HG02970 (cell line): ENCODE measurements around the gene RBM41.
"Not testable (repeated sequence)": the region's sequence is repeated elsewhere in the genome, so short reads cannot be mapped to it uniquely, and the experiment has no call there.

Experiments
- ATAC-seq: cut with Tn5 transposase; IDR thresholded peaks from one replicate; pipeline ENCODE4 v1.9.1; 2021; ENCODE audit warnings: mild to moderate bottlenecking, moderate library complexity, moderate number of reproducible peaks; ENCODE audit not compliant: unreplicated experiment, low FRiP score

The RBM41 gene

DNA sequence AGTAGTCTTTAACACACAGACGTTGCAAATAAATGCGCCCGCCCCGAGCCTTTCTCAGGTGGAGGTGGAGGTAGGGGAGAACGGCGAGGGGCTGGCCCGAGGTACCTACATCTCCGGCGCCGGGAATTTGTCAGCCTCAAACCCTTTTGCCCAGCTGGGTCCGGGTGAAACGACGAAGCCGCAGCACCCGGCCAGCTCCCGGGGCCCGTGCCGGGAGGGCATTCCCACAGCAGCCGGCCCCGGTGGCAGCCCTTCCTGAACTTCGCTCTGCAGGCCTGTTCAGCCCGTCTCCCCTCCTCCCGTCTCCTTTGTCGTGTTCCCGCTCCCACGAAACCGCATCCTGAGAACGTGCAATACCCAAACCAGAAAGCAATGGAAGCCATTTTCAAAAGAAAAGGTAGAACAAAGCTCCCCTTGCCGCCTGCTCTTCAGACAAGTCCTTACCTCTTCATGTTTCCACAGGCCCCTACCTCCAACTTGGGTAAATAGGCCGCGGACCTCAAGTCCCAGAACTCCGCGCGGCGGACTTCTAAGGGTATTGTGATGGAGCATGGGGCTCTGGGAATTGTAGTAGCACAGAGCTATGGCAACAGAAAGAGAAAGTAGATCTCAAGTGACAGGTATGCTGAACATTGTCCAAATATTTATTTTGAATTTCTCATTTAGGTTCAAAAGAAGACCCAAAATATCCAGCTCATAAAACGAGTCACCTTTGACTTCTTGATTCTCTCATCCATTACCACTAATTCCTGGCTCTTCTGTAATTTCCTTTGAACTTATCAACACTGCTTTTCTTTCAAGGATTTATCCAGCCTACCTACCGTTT, at the start of gene RBM41:
Gene RBM41 (minus strand): TSS at position 501 of the 826 bp plus-strand sequence. CDS start 49 bp downstream, at position 452.
- ATAC-seq, result peak; percentile 99

DNA sequence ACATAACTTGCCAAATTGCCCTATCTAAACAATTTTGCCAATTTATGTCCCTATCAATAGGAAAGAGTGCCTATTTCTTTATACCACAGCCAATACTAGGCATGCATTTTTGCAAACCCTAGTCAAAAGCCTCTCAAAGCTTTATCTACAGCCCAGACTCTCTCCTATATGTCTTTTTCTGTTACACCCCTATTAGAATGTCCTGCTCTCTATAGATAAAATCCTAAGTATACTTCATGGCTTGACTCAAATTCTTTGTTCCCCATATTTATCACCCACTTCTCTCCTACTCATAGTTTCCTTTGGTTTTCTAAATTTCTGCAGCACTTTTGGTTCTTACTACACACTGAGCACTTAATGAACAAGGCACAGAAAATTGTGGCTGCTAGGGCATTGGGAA, 49.6 kb upstream of the RBM41 start:
- ATAC-seq, result no peak

DNA sequence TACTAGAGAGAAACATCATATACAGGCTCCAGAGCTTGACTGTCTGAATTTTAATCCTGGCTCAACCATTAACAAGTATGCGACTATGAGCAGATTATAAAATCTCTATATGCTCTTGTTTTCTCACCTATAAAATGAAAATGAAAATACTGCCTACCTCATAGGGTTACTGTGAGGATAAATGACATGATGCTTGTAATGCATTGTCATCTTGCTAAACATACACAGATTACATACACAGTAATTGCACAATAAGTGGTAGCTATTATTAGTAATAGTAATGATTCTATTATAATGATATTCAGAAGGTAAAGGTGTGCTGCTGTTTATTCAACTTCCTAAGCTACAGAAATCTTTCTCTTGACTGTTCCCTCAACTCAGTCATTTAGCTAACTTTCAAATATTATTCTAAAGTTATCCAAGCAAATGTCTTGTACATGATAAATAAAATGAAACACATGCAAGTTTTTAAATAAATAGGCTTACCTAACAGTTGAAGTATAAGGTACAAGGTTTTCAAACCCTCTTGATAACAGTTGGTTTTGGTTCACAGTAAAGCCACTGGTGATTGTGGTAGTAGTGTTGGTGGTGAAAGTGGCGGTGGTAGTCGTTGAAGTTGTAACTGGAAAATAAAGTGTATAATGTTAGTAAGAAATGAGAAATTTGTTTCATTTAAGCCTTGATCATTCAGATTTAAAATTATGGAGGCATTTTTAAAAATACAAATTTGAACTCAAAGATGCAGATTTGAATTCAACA, 48.7 kb upstream of the RBM41 start:
- ATAC-seq, result no peak

DNA sequence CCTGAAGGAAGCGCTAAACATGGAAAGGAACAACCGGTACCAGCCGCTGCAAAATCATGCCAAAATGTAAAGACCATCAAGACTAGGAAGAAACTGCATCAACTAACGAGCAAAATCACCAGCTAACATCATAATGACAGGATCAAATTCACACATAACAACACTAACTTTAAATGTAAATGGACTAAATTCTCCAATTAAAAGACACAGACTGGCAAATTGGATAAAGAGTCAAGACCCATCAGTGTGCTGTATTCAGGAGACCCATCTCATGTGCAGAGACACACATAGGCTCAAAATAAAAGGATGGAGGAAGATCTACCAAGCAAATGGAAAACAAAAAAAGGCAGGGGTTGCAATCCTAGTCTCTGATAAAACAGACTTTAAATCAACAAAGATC, 39.0 kb upstream of the RBM41 start:
- not testable (repeated sequence) for ATAC-seq

DNA sequence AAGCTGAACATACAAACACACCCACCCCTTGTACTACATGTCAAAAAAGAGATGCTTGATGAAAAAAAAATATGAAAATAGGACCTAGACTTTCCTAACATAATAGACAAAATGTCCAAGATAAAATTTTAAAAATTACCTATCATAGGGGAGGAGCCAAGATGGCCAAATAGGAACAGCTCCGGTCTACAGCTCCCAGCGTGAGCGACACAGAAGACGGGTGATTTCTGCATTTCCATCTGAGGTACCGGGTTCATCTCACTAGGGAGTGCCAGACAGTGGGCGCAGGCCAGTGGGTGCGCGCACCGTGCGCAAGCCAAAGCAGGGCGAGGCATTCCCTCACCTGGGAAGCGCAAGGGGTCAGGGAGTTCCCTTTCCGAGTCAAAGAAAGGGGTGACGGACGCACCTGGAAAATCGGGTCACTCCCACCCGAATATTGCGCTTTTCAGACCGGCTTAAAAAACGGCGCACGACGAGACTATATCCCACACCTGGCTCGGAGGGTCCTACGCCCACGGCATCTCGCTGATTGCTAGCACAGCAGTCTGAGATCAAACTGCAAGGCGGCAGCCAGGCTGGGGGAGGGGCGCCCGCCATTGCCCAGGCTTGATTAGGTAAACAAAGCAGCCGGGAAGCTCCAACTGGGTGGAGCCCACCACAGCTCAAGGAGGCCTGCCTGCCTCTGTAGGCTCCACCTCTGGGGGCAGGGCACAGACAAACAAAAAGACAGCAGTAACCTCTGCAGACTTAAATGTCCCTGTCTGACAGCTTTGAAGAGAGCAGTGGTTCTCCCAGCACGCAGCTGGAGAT, 37.2 kb upstream of the RBM41 start:
- not testable (repeated sequence) for ATAC-seq

DNA sequence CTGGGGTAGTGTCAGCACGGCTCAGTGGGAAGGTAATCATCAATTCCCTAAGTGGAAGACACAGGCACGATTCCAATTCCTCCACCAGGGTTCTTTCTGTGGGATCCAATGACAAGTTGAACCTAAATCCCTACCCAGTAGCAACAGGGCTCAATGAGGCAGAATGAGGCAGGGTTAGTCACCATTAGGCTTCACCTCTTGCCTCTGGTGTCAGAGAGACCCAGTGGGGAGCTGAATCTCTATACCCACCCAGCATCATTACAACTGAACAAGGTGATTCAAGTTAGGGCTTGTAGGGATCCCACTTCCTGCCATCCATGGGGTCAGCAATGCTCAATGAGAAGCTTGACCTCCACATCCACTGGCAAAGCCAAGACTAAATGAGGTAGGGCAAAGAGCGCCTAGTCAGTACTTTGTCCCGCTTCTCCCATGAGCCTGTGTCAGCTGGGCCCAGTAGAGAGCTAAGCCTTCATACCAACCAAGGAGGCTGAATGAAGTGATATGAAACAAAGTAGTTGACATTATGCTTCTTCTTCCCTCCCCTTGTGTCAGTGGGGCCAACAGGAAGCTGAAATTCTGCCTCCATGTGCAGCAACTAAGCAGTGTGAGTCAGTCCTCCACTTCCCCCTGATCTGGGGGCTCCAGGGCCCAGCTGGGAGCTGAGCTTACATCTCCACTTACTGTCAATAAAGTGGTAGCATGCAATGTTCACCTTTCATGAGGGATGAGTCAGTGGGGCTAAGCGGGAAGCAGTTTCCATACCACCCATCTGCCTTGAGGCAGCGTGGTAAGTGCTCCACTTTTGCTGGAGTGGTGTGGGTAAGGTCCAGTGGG, 36.4 kb upstream of the RBM41 start:
- no peak for ATAC-seq

DNA sequence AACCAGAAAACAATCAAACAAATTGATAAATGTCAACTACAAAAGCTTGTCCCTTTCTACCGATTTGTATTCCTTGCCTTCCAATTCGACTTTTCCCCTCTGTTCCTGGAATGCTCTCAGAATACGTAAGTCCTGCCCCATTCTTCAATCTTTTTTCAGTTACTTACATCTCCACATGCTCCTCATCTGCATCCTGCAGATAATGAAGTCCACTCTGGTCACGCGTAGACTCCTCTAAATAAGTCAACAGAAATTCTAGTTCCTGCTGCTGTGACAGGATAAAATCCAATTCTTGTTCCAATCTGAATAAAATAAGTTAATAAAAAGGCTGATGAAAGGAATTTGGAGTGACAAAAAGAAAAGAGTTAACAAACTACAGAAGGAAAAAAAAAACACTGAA, 34.4 kb upstream of the RBM41 start:
- ATAC-seq, result no peak

DNA sequence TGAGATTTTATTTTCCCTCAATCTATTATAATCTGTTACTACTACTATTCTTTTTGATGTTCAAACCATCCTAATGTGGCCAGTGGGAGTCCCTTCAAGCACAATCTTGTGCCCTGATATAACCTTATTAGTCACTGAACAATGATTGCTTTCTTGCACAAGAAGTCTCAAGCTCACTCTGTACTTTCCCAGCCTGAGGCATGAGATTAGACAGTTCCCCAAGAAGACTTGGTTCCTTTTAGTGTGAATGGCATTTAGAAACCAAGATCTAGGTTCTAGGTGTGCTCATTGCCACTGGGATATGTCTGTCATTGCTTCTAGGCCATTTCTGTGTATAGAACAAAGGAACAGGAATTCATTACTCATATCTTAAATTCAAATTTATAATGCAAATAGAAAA, 28.0 kb upstream of the RBM41 start:
- ATAC-seq, result no peak

DNA sequence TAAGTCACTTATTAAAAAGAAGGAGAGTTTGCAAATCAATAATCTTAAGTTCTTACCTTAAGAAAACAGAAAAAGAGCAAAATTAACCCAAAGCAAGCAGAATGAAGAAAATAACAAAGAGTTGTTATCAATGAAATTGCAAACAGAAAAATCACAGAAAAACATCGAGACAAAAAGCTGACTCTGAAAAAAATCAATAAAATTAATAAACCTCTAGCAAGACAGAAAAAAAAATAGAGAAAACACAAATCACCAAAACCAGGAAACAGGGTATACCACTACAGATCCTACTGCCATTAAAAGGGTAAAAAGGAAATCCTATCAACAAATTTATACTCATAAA, 17.3 kb upstream of the RBM41 start:
- ATAC-seq, result no peak

DNA sequence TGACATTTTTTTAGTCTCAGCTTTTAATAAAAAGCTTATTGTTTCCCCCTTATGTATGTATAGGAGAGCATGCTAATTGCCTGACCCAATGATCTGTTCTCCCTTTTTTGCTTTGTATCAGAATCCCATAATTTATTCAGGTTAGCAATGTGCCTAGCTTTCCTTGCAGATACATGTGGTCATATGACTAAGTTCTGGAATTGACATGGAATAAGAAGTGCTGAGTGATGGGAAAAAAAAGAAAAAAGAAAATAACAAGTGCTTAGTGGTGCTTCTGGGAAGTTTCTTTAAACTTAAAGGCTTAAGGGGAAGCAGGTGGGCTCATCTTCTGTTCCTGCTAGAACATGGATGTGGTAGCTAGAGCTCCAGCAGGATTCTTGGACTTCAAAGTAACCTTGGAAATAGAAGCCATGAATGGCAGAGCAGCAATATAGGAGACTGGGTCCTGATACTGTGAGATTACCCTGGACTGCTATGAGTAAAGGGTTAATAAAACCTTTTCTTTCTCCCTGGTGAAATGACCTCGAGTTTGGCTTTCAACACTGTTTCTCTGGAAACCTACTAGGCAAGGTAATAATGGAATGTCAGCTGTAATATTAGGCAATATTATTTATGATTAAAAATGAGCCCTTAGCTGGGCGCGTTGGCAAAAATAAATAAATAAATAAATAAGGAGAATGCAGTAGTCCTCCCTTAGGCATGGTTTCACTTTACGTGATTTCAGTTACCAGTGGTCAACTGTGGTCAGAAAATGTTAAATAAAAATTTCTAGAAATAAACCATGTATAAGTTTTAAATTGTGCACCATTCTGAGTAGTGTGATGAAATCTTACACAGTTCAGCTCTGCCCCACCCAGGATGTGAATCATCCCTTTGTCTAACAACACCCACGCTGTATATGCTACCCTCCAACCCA, 16.7 kb upstream of the RBM41 start:
- ATAC-seq, result no peak

DNA sequence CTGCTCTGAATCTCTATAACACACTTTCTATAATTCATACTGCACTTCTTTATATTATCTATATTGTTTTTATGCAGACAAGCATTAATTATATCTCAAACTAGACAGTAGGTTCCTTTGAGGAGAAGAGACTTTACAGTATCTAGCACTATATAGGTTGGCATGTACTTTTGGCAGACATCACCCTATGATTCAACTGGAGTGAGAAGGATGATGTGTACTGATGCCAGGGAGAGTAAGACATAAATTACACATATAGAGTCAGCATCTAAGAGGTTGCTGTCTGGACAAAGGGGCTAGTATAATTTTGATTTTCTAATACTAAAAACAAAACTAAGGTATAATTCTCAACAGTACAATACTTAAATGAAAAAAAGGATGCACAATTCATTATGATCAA, 5.1 kb upstream of the RBM41 start:
- no peak for ATAC-seq

DNA sequence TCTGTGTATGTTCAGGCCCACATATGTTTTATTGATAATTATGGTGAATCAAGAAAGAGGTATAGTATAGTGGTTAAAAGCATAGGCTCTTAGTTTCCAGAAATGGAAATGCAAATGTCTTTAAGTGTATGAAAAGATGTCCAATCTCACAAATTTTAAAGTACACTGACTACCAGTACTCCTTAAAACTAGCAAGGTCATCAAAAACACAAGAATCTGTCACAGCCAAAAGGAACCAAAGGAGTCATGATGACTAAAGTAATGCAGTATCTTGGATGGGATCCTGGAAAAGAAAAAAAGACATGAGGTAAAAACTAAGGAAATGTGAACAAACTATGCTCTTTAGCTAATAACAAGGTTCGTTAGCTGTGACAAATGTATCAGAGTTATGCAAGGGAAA, 661 bp upstream of the RBM41 start:
- ATAC-seq, result no peak

DNA sequence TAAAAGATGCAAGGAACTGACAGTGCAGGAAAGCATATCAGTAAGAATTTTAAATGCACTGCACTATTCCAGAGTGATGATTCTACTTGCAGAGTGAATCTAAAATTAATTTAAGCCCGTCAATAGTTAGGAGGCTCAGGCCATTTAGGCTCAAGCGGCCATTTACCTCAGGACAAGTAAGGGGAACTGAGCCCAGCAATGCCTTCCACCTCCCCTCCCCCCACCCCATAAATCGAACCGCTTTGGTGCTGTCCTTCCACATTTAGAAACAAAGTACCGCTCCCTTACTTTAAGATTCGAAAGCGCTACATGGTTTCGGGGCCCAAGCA, 665 bp downstream of the RBM41 start:
- ATAC-seq, result no peak

DNA sequence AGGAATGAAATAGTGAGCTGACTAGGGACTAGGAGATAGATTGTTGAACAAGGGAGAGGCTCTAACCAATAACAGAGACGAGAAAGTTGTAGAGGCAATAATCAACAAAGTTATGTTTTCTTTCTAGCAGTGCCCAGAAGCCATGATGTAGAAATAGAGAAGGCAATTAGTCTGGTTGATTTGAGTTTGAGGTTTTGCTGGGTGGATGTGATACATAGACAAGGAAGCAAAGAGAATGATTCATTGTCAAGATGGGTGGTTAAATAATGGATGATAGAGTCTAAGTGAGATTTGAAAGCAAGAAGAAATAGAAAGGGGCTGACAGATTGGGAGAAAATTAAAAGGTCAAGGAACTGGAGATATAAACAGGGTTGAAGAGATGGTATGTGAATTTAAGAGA, 11.2 kb downstream of the RBM41 start:
- ATAC-seq, result no peak

DNA sequence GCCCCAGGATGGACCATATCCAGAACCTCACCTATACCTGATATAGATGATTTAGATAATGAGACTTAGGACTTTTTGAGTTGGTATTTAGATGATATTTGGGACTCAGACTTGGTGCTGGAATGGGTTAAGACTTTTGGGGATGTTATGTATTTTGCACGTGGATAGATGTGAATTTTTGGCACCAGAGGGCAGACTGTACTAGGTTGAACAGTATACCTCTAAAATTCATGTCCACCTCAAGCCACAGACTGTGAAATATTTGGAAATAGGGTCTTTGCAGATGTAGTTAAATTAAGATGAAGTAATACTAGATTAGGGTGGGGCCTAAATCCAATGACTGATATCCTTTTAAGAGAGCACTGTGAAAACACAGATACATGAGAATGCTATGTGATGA, 15.6 kb downstream of the RBM41 start:
- no peak for ATAC-seq

DNA sequence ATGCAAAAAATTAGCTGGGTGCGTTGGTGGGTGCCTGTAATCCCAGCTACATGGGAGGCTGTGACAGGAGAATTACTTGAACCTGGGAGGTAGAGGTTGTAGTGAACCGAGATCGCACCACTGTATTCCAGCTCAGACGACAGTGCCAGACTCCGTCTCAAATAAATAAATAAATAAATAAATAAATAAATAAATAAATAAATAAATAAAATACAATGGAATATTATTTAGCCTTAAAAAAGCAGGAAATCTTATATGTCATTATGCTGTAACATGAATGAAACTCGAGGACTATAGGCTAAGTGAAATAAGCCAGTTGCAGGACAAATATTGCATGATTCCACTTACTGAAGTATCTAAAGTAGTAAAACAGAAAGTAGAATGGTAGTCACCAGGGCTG, 42.5 kb downstream of the RBM41 start:
- ATAC-seq, result no peak

DNA sequence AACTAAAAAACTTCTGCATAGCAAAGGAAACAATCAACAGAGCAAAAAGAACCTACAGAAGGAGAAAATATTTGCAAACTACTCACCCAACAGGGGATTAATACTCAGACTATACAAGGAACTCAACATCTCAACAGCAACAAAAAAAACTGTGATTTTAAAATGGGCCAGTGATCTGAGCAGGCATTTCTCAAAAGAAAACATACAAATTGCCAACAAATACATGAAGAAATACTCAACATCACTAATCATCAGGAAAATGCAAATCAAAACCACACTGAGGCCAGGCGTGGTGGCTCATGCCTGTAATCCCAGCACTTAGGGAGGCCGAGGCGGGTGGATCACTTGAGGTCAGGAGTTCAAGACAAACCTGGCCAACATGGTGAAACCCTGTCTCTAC, 60.9 kb downstream of the RBM41 start:
- ATAC-seq, result not testable (repeated sequence)

DNA sequence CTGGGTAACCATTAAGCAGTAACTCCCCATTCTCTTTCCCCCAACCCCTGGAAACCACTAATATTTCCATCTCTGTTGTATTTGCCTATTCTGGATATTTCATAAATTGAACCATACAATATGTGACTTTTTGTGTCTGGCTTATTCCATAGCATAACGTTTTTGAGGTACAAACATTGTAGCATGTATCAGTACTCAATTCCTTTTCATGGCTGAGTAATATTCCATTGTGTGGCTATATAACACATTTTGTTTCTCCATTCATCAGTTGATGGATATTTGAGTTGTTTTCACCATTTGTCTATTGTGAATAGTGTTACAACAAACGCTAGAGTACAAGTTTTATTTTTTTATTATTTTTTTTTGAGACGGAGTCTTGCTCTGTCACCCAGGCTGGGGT, 63.6 kb downstream of the RBM41 start:
- no peak for ATAC-seq

DNA sequence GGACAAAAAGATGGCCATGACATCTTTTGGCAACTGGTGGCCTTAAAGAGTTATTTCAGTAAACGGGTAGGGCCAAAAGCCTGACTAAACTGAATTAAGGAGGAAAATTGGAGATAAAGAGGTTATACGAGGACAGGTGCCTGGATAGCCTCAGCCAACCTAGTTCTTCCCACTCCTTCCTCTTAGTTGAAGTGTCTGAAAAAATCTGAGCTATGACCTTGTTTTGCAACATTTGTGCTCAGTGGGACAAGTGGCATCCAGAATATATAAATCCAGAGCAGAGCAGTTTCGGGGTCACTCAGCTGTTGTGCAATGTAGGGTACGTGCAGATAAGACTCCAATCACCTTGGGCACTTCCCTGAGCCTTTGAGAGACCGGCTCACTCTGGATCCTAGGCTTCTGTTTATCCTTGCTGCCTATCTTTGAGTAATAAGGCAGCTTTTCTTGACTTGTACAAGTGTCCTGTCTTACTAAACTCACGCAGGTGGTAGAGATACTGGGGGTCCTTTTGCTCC, 68.4 kb downstream of the RBM41 start:
- no peak for ATAC-seq
